Fibroblast of the conjunctiva (primary cell): Measurements from ENCODE around the gene CREBZF.
"Not testable (repeated sequence)": the region's sequence is repeated elsewhere in the genome, so short reads cannot be mapped to it uniquely, and the experiment has no call there.

Experiments used
- DNase-seq: peaks from one replicate; pipeline ENCODE4 v3.0.0-alpha.2; 2010; ENCODE audit warnings: low read depth

CREBZF gene

GRCh38 chr11:85626496-85626895 lies 38.4 kb downstream of the CREBZF start:
- DNase-seq, result no peak

GRCh38 chr11:85620256-85620655 lies 44.7 kb downstream of the CREBZF start:
- DNase-seq, result no peak

- no peak for DNase-seq
These were observed 45.4 kb downstream of the CREBZF start for GRCh38 chr11:85619499-85619898.

GRCh38 chr11:85611643-85612042 lies 53.3 kb downstream of the CREBZF start:
- DNase-seq, result not testable (repeated sequence)
